ENCODE data around the gene OMP. TPM values are rescaled to one million over a fixed set of nuclear protein-coding genes. Genes with fewer than 3 reads are reported as not detected.

The OMP gene
- total RNA-seq, 1 donor from 2014 or later = not detected

DNA sequence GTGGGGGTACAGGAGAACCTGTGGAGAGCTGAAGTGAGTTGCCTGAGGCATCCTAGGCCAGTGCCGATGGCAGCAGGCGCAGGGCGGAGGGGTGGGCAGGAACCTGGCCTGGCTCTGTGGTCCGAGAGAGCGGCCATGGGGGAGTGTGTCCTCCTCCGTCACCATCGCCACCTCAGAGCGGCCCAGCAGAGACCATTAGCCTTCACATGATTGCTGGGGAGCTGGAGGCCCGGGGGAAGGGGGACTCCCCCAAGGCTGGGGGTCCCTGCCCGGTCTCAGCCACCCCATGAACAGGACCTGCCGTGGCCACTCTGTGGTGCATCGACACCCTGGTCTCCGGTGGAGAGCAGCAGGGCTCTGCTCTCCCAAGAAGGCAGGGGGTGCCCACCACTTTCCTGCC is 4.1 kb downstream of the OMP start:
- H3K27me3 ChIP-seq (ENCODE audit: control insufficient read depth, insufficient read depth, low read length) = no peaks in the 10 kb centered on the region
- no peak for FAIRE-seq

DNA sequence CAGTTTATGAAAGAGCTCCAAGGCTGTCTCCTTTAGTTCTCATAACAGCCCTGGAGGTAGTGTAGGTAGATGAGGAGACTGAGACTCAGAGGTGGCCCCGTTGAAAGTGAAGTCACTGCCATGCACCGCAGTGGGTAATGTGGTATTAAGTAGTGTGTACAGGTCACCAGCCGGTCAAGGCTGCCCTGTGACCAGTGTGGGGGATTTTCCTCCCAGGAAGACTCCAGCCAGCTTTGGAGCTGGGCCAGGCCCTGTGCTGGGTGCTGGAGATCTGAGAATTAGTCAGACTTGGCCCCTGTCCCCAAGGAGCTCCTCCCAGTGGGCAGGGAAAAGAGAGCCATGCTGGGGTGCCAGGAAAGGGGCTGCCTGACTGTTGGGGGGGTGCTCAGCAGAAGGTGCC is 5.3 kb downstream of the OMP start:
- no peak overlapping the region for H3K4me3 ChIP-seq (ENCODE audit: low read depth, low read length)
- FAIRE-seq (peak; percentile 40), DNase-seq (ENCODE audit: low read depth) (peak; percentile 51)
- TF ChIP-seq, protein P1, sequence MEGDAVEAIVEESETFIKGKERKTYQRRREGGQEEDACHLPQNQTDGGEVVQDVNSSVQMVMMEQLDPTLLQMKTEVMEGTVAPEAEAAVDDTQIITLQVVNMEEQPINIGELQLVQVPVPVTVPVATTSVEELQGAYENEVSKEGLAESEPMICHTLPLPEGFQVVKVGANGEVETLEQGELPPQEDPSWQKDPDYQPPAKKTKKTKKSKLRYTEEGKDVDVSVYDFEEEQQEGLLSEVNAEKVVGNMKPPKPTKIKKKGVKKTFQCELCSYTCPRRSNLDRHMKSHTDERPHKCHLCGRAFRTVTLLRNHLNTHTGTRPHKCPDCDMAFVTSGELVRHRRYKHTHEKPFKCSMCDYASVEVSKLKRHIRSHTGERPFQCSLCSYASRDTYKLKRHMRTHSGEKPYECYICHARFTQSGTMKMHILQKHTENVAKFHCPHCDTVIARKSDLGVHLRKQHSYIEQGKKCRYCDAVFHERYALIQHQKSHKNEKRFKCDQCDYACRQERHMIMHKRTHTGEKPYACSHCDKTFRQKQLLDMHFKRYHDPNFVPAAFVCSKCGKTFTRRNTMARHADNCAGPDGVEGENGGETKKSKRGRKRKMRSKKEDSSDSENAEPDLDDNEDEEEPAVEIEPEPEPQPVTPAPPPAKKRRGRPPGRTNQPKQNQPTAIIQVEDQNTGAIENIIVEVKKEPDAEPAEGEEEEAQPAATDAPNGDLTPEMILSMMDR (IDR thresholded peaks at IDR 0.05; ENCODE audit: insufficient read depth, low read length, severe bottlenecking) = no peak
- H3K27me3 ChIP-seq (ENCODE audit: control insufficient read depth, insufficient read depth, low read length) = no peaks in the 10 kb centered on the region
- H3K36me3 ChIP-seq (ENCODE audit: control insufficient read depth, insufficient read depth, low read length) = no peaks in the 10 kb centered on the region

More for the DNA sequence above, 4.1 kb downstream of the OMP start:
- DNase-seq (ENCODE audit: low read depth) = no peak
- TF ChIP-seq, protein P1 (IDR thresholded peaks at IDR 0.05; ENCODE audit: insufficient read depth, low read length, severe bottlenecking) = no peak
- H3K36me3 ChIP-seq (ENCODE audit: control insufficient read depth, insufficient read depth, low read length) = no peaks in the 10 kb centered on the region
- no peak overlapping the region for H3K4me3 ChIP-seq (ENCODE audit: low read depth, low read length)

DNA sequence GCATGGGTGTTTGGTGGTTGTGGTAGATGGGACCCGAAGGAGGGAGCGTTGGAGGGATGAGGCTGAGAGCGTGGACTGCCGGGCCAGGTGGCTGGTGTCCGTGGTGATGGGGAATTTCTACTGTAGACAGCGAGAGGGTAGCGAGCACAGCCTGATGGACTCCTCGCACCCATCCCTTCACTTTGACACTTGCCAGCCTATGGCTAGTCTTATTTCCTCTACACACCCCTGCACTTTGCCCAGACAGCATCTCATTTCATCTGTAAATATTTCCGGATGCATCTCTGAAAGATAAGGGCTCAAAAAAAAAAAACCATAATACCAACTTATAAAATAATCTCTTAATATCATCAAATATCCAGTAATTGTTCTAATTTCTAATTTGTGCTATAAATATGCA is 5.8 kb downstream of the OMP start:
- DNase-seq (ENCODE audit: low read depth) (no peak), FAIRE-seq (no peak)
- no peaks in the 10 kb centered on the region for H3K27me3 ChIP-seq (ENCODE audit: control insufficient read depth, insufficient read depth, low read length)

DNA sequence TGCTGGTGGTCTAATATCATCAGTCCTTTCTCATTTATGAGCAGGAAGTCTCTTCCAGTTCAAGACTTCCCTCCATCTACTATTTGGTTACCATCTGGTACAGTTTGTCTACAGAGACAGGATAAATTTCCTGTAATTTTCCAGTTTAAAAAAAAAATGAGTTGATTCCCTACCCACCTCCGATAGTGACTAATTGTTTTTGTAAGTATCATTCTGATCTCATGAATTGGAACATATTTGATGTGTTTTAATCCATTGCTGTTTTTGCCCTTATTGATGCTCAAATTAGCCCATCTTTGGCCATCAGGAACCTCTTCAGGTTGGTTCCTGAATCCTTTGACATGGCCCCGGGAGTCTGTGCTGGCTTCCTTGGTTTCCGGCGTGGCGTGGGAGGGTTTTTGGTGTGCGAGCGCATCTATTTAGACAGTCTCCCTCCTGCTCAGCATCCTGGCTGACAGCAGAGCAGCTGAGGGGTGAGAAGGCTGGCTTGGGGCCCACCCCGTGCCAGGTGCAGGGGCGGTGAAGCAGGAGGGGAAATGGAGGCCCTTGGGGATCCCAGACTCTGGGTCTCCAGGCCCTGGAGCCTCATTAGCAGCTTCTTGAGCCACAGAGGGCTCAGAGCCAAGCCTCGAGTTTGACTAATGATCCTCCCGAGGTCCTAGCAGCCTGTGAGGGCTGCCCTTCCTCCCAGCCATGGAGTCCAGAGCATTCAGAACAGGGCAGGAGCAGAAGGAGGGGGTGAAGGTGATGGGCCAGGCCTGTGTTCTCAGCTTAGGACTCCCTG is 6.8 kb downstream of the OMP start:
- TF ChIP-seq, protein P1 (IDR thresholded peaks at IDR 0.05; ENCODE audit: insufficient read depth, low read length, severe bottlenecking) = no peak
- DNase-seq (ENCODE audit: low read depth) (no peak), FAIRE-seq (no peak)
- no peak overlapping the region for H3K4me3 ChIP-seq (ENCODE audit: low read depth, low read length)
- H3K36me3 ChIP-seq (ENCODE audit: control insufficient read depth, insufficient read depth, low read length) = no peaks in the 10 kb centered on the region
- no peaks in the 10 kb centered on the region for H3K27me3 ChIP-seq (ENCODE audit: control insufficient read depth, insufficient read depth, low read length)

More for the DNA sequence above, 5.8 kb downstream of the OMP start:
- TF ChIP-seq, protein P1 (IDR thresholded peaks at IDR 0.05; ENCODE audit: insufficient read depth, low read length, severe bottlenecking) = no peak
- H3K36me3 ChIP-seq (ENCODE audit: control insufficient read depth, insufficient read depth, low read length) = no peaks in the 10 kb centered on the region
- no peak overlapping the region for H3K4me3 ChIP-seq (ENCODE audit: low read depth, low read length)

DNA sequence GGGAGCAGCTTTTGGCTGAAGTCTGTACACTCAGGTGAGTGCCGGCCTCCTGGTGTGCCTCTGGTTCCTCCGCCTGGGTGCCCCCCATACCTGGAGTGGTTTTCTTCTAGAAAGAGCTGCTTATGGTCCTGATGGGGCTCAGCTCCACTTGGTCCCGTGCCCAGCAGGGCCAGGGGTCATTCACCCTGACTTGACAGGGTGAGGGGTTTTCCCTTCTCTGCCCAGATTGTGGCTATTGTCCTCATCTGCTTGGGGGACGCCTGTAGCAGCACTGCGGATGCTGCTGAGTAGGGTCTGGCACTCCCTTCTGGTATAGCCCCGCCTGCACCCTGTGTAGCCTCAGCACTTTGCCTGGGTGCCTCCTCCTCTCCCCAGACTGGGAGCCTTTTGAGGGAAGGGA is 8.2 kb downstream of the OMP start:
- H3K27me3 ChIP-seq (ENCODE audit: control insufficient read depth, insufficient read depth, low read length) = no peaks in the 10 kb centered on the region
- FAIRE-seq = no peak
- H3K4me3 ChIP-seq (ENCODE audit: low read depth, low read length) = no peak overlapping the region
- TF ChIP-seq, protein P1 (IDR thresholded peaks at IDR 0.05; ENCODE audit: insufficient read depth, low read length, severe bottlenecking) = no peak
- H3K36me3 ChIP-seq (ENCODE audit: control insufficient read depth, insufficient read depth, low read length) = no peaks in the 10 kb centered on the region
- DNase-seq (ENCODE audit: low read depth) = no peak

DNA sequence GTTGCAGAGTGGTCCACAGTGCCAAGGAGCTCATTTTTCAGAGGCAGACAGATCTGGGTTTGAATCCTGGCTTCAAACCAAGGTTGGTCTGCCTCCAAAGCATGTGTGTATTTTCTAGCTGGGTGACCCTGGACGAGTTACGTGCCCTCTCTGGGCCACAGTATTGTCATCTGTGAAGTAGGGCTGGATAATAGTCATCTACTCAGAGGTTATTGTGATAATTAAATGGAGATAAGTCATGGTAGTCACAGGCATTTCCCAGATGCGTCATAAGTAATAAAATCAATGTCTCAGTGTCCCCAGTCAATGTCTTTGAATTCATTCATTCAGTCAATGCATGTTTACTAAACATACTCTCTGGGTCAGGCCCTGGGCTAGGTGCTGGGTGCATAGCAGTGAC is 8.6 kb downstream of the OMP start:
- DNase-seq (ENCODE audit: low read depth) (no peak), FAIRE-seq (no peak)
- Histone ChIP-seq H3K27me3 (ENCODE audit: control insufficient read depth, insufficient read depth, low read length) (no peaks in the 10 kb centered on the region), H3K4me3 (ENCODE audit: low read depth, low read length) (no peak overlapping the region), H3K36me3 (ENCODE audit: control insufficient read depth, insufficient read depth, low read length) (no peaks in the 10 kb centered on the region)
- TF ChIP-seq, protein P1 (IDR thresholded peaks at IDR 0.05; ENCODE audit: insufficient read depth, low read length, severe bottlenecking) = no peak
